Loucy (cell line): Measurements from ENCODE around the gene CFAP73.

ENCODE experiments used
- H2AFZ ChIP-seq: fragments of 200-600 bp; sonication (generic); 2 replicates; pipeline ENCODE4 v1.6.0; 2016; ENCODE audit warnings: antibody characterized with exemption, mild to moderate bottlenecking, low read length, moderate library complexity
- H3F3A ChIP-seq: fragments of 200-600 bp; 2 replicates; pipeline ENCODE4 v1.6.0; 2016; ENCODE audit warnings: antibody characterized with exemption, low read depth, mild to moderate bottlenecking
- H3K27me3 ChIP-seq: fragments of 200-600 bp; sonication (generic); 2 replicates; pipeline ENCODE4 v1.6.1; 2014; ENCODE audit warnings: low read length, mild to moderate bottlenecking; ENCODE audit not compliant: insufficient read depth, poor library complexity, severe bottlenecking
- H3K36me3 ChIP-seq: fragments of 200-600 bp; sonication (generic); 2 replicates; pipeline ENCODE4 v1.6.1; 2016; ENCODE audit warnings: low read length; ENCODE audit not compliant: insufficient read depth
- H3K4me1 ChIP-seq: fragments of 200-600 bp; sonication (generic); 2 replicates; pipeline ENCODE4 v1.5.1; 2014; ENCODE audit warnings: low read length, mild to moderate bottlenecking; ENCODE audit not compliant: insufficient read depth, poor library complexity, severe bottlenecking
- H3K4me2 ChIP-seq: fragments of 200-600 bp; sonication (generic); 2 replicates; pipeline ENCODE4 v1.6.0; 2014; ENCODE audit warnings: antibody characterized with exemption, low read length, low read depth, mild to moderate bottlenecking; ENCODE audit not compliant: poor library complexity, severe bottlenecking
- H3K4me3 ChIP-seq: fragments of 200-600 bp; sonication (generic); 2 replicates; pipeline ENCODE4 v1.5.1; 2014; ENCODE audit warnings: low read length, mild to moderate bottlenecking, mixed read lengths; ENCODE audit not compliant: poor library complexity, severe bottlenecking
- H3K79me2 ChIP-seq: fragments of 200-600 bp; sonication (generic); 2 replicates; pipeline ENCODE4 v1.6.1; 2014; ENCODE audit warnings: low read length; ENCODE audit not compliant: insufficient read depth
- H3K9ac ChIP-seq: fragments of 200-600 bp; sonication (generic); 2 replicates; pipeline ENCODE4 v1.6.0; 2014; ENCODE audit warnings: mild to moderate bottlenecking, low read depth, low read length, moderate library complexity; ENCODE audit not compliant: poor library complexity, severe bottlenecking
- H3K9me2 ChIP-seq: fragments of 200-600 bp; sonication (generic); replicated peaks from 2 replicates; pipeline ENCODE4 v1.6.1; 2016; ENCODE audit warnings: low read depth, low read length, mixed read lengths
- H3K9me3 ChIP-seq: fragments of 200-600 bp; sonication (generic); 2 replicates; pipeline ENCODE4 v1.6.1; 2014; ENCODE audit warnings: mild to moderate bottlenecking, antibody characterized with exemption, low read length, low read depth; ENCODE audit not compliant: insufficient read depth
- H4K20me1 ChIP-seq: fragments of 200-600 bp; sonication (generic); 2 replicates; pipeline ENCODE4 v1.6.0; 2014; ENCODE audit warnings: antibody characterized with exemption, low read length, mild to moderate bottlenecking; ENCODE audit not compliant: insufficient read depth, poor library complexity, severe bottlenecking
- EZH2phosphoT487 ChIP-seq: fragments of 200-600 bp; IDR thresholded peaks from 2 replicates; pipeline ENCODE4 v1.6.1; 2018; ENCODE audit warnings: antibody characterized with exemption, mild to moderate bottlenecking, moderate library complexity, borderline replicate concordance
- TF ChIP-seq, protein P1 (sequence below): fragments of 200-600 bp; sonication (generic); conservative IDR thresholded peaks from 2 replicates; pipeline ENCODE4 v1.5.1; 2014; ENCODE audit warnings: mild to moderate bottlenecking, antibody characterized with exemption, low read length

CFAP73 gene

DNA sequence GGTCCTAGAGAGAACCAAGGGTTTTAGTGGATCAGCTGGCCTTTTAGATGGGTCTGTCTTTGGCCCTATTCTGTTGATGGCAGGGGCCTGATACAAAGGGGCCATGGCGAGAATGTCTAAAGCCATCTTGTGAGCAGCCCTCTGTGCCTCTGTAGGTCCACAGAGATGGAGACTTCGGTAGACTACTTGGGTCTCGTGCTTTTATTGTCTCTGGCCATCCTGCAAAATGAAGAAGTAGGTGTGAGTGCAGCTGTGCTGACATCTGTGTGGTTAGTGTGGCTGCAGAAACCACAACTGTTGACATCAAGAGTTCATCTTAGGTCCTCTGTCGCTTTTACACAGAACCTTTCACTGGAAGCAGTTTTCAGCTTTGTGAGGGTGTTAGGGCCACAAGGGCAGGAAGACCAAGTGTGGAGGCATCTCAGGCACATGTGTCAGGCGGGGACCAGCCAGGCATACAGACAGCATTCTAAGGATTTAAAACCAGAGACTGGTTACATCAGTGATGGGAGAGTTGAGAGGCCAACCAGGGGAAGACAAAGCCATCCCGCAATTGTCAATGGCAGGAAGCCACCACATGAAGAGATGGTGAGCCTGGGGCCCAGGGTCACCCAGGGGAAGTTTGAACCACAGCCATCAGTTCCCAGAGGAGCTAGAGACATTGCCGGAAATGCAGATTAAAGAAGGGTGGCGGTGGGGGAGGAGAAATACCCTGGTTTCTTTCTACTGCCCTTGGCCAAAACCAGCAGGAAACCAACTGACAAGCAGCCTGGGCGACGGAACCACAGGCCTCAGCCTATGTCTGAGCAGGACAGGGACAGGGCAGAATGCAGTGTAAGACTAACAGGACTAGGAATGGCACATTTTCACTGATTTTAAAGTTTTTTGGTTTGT, 58.8 kb downstream of the CFAP73 start:
- no peak overlapping the region for H2AFZ ChIP-seq
- H3F3A ChIP-seq: peaks cover 12% of the 10 kb centered on the region
- peaks cover 5% of the 10 kb centered on the region; the same call in 1 of the 2 replicates for H3K79me2 ChIP-seq
- H3K9me3 ChIP-seq: no peaks in the 10 kb centered on the region
- H3K36me3 ChIP-seq: no peaks in the 10 kb centered on the region
- H3K9ac ChIP-seq: peak overlapping the region; percentile 75
- no peaks in the 10 kb centered on the region for H3K9me2 ChIP-seq
- peaks cover 59% of the 10 kb centered on the region for H3K4me1 ChIP-seq
- H3K27me3 ChIP-seq: no peaks in the 10 kb centered on the region
- H4K20me1 ChIP-seq: no peaks in the 10 kb centered on the region
- no peak; the same call in 1 of the 2 replicates for TF ChIP-seq EZH2phosphoT487
- TF ChIP-seq, protein P1, sequence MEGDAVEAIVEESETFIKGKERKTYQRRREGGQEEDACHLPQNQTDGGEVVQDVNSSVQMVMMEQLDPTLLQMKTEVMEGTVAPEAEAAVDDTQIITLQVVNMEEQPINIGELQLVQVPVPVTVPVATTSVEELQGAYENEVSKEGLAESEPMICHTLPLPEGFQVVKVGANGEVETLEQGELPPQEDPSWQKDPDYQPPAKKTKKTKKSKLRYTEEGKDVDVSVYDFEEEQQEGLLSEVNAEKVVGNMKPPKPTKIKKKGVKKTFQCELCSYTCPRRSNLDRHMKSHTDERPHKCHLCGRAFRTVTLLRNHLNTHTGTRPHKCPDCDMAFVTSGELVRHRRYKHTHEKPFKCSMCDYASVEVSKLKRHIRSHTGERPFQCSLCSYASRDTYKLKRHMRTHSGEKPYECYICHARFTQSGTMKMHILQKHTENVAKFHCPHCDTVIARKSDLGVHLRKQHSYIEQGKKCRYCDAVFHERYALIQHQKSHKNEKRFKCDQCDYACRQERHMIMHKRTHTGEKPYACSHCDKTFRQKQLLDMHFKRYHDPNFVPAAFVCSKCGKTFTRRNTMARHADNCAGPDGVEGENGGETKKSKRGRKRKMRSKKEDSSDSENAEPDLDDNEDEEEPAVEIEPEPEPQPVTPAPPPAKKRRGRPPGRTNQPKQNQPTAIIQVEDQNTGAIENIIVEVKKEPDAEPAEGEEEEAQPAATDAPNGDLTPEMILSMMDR: no peak
- peak overlapping the region; percentile 88 for H3K4me2 ChIP-seq
- H3K4me3 ChIP-seq: peak overlapping the region; percentile 71
